Mononuclear cell (primary cell): ENCODE results near the gene PLEKHH2. TPM values are rescaled to one million over a fixed set of nuclear protein-coding genes. Genes with fewer than 3 reads are reported as not detected.
"Not testable (repeated sequence)": the region's sequence is repeated elsewhere in the genome, so short reads cannot be mapped to it uniquely, and the experiment has no call there.

Experiments
- H3K27me3 ChIP-seq: 2 replicates; pipeline ENCODE4 v1.6.0; 2011; ENCODE audit warnings: low read length, control low read depth; ENCODE audit not compliant: insufficient read depth
- H3K4me1 ChIP-seq: 2 replicates; pipeline ENCODE4 v1.5.1; 2011; ENCODE audit warnings: mild to moderate bottlenecking, low read length, control low read depth; ENCODE audit not compliant: insufficient read depth
- H3K4me3 ChIP-seq: 2 replicates; pipeline ENCODE4 v1.5.1; 2011; ENCODE audit warnings: mild to moderate bottlenecking, low read length, moderate library complexity
- H3K9me3 ChIP-seq: 2 replicates; pipeline ENCODE4 v1.5.1; 2011; ENCODE audit warnings: low read depth, mild to moderate bottlenecking, control low read depth, low read length
- total RNA-seq: library from RNA; depleted of rRNA; stranded (reverse); fragments of >200 nt; gene quantifications from one replicate; pipeline ENCODE4 v1.2.3, GENCODE V29; 2012

PLEKHH2 gene
- total RNA-seq, 1 donor: 2.3 TPM

DNA sequence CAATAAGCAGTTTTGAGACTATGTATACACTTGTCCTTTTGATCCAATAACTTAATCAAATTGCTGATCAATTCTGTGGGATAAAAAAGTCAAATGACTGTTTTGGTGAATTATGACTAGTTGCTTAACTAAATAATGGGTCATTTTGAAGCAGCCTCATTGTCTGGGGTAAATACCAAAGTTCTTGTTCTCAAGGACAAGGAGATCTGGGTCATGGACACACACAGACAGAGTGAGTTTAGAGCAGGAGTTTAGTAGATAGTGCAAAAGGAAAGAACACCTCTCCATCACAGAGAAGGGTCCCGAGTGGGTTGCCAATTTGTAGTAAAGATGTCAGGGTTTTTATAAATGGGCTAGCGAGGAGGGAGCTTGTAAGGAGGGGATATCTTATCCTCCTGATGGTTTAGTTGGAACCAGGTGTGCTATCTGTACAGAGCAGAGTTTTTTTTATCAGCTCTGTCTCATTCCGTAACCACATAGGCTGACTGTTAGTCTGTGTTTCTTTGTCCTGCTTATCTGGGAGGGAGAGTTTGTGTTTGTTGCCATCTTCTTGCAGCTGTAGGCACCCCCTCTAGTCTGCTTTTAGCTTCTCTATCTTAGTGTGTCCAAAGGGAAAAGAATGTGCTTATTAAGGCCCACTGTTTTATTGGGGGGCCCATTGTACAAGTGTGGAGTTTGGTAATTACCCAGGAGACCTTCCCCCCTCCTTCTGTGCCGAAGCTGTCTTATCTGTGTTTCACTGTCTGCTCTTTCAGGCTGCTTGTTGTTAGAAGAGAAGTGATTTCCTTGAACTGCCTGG lies 87.9 kb downstream of the PLEKHH2 start:
- Histone ChIP-seq H3K9me3 (no peaks in the 10 kb centered on the region), H3K27me3 (peaks cover 8% of the 10 kb centered on the region), H3K4me1 (no peaks in the 10 kb centered on the region), H3K4me3 (no peak overlapping the region)

DNA sequence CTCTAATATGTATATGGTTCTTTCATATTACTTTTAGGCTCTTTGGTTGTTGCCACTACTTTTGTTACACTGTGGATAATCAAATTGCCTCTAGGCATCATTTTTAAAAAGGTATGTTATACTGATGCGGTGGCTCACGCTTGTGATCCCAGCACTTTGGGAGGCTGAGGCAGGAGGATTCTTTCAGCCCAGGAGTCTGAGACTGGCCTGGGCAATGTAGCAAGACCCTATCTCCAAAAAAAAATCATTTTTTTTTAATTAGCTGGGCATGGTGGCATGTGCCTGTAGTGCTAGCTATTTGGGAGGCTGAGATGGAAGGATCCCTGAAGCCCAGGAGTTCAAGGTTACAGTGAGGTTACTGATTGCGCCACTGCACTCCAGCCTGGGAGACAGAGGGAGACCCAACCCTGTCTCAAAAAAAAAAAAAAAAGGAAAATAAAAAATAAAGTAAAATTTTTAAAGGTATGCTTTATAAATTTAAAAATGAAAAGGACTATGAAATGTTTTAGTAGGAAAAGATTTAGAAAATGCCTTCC lies 88.7 kb downstream of the PLEKHH2 start:
- no peaks in the 10 kb centered on the region for H3K9me3 ChIP-seq
- H3K4me1 ChIP-seq: no peaks in the 10 kb centered on the region
- H3K4me3 ChIP-seq: no peak overlapping the region
- peaks cover 8% of the 10 kb centered on the region for H3K27me3 ChIP-seq

DNA sequence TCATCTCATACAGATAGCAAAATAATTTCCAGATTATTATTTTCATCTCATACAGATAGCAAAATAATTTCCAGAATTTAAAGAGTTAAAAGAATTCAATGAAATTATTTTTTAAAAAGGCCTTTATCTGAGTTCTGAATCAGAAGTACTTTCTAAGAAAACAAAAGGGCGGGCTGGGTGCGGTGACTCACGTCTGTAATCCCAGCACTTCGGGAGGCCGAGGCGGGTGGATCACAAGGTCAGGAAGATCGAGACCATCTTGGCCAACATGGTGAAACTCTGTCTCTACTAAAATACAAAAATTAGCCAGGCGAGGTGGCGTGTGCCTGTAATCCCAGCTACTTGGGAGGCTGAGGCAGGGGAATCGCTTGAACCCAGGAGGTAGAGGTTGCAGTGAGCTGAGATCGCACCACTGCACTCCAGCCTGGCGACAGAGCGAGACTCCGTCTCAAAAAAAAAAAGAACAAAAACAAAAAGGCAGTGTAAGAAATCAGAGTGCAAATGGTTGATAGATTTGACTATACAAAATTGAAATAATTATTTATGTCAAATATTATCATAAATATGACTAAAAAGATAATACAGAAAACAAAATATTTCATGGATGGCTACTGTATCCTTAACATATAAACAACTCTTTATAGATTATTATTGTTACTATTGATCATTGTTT lies 90.0 kb downstream of the PLEKHH2 start:
- not testable (repeated sequence) for H3K4me3 ChIP-seq, H3K27me3 ChIP-seq, H3K4me1 ChIP-seq, H3K9me3 ChIP-seq

DNA sequence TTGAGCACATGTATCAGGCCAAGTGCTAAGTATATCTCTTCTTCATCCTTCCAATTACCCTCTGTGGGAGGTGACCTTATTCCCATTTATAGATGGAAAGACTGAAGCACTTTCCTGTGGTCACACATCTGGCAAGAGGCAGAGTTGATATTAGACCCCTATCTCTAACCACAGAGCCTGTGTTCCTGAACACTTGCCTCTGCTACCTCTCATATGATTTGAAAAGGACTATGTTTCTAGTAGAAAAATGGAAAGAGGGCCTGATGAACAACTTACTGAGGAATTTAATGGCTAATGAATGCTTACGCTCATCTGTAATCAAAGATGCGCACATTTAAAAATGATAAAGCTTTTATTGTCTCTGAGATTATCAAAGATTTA lies 90.6 kb downstream of the PLEKHH2 start:
- no peaks in the 10 kb centered on the region for H3K4me1 ChIP-seq
- H3K27me3 ChIP-seq: peaks cover 5% of the 10 kb centered on the region
- no peaks in the 10 kb centered on the region for H3K9me3 ChIP-seq
- no peak overlapping the region for H3K4me3 ChIP-seq

DNA sequence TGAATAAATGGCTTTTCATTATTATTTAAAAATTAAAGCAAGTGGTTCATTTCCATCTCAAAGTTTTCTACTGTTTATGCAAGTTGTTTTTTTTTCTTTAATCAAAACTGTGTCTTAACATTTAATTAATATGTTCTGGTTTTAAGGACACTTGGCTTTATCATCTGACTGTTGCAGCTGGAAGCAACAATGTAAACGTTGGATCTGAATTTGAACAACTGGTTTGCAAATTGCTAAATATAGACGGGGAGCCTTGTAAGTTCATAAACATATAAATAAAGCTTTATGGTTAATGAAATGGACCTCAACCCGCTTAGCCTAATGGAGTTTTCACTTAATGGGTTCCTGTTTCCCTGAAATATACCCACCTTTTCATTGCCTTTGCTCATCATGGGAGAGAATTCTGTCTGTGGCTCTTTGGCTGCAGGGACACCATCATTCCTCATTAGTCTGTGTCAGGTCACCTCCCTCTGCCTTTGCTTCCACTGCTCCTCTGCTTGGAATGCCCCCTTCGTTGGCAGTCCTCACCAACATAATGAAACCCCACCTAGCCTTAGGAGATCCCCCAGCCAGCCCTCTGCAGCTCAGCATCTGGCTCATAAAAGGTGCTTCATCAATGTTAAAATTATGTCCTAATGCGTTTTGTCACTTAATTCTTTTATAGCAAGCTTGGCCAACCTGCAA lies 92.6 kb downstream of the PLEKHH2 start:
- no peak overlapping the region for H3K4me3 ChIP-seq
- no peaks in the 10 kb centered on the region for H3K4me1 ChIP-seq
- peaks cover 3% of the 10 kb centered on the region for H3K27me3 ChIP-seq
- H3K9me3 ChIP-seq: no peaks in the 10 kb centered on the region

DNA sequence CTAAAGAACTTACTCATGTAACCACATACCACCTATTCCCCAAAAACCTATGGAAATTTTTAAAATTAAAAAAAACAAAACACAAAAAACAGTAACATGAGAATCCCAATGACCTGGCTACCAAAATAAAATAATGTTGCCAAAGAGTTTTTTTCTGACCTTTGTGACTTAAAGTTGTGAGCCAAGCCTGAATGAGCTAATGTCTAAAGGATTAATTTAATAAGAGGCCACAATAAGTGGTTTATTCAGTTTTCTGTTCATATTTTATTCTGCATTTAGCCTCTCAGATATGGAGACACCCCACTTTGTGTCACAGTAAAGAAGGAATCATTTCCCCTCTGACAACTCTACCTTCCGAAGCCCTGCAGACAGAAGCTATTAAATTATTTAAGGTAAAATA lies 94.2 kb downstream of the PLEKHH2 start:
- Histone ChIP-seq H3K9me3 (no peaks in the 10 kb centered on the region), H3K27me3 (peaks cover 2% of the 10 kb centered on the region), H3K4me3 (no peak overlapping the region), H3K4me1 (no peaks in the 10 kb centered on the region)

DNA sequence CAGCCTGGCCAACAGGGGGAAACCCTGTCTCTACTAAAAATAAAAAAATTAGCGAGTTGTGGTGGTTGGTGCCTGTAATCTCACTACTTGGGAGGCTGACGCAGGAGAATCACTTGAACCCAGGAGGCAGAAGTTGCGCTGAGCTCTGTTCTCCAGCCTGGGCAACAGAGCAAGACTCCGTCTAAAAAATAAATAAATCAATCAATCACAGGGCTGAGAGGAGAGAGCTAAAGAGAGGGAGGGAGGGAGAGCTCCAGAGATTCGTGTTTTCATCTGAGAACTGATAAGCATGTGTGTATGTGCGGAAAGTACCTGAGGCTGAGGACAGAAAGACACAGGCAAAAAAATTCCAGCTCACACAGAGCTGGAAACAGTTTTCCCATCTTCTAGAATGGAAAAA lies 99.6 kb downstream of the PLEKHH2 start:
- Histone ChIP-seq H3K9me3 (no peaks in the 10 kb centered on the region), H3K4me3 (no peak overlapping the region), H3K27me3 (peaks cover 14% of the 10 kb centered on the region), H3K4me1 (no peaks in the 10 kb centered on the region)

DNA sequence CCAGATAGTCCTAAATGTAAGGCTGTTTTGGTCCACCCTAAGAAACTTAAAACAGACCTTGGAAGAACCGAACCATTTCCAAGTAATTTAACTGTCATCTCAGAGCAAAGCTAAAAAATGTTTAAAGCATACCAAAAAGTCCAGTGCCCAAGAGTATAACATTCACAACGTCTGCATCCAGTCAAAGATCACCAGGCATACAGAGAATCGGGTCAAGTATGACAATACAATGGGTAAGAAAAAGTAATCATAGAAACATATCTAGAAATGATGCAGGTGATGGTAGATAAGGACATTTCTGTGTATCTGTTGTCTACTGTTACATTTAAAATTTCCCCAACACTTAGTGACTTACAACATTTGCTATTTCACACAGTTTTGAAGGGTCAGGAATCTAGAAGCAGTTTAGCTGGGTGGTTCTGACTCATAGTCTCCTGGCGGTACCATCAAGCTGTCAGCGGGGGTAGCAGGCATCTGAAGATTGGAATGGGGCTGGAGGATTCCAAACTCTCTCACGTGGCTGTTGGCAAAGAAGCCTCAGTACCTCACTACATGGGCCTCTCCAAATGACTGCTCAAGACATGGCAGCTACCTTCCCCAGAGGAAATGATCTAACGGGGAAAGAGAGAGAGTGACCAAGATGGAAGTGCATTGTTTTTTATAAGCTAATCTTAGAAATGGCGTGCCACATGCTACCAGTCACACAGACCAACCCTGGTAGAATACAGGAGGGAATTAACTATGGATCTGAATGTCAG lies 100.2 kb downstream of the PLEKHH2 start:
- Histone ChIP-seq H3K9me3 (no peaks in the 10 kb centered on the region), H3K4me3 (no peak overlapping the region), H3K4me1 (no peaks in the 10 kb centered on the region), H3K27me3 (peaks cover 14% of the 10 kb centered on the region)

DNA sequence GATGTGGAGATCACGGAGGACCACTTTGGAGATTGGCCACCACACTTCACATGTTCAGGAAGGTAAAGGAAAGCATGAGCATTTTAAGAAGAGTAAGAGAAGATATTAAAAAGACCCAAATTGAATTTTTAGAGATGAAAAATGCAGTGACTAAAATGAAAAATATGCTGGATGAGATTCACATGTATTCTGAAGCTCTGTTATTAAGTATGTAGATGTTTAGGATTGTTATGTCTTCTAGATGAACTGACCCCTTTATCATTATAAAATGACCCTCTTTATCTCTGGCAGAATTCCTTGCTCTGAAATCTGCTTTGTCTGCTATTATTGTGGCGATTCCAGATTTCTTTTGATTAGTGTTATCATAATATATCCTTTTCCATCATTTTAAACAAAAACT lies 100.8 kb downstream of the PLEKHH2 start:
- no peaks in the 10 kb centered on the region for H3K9me3 ChIP-seq
- peaks cover 14% of the 10 kb centered on the region for H3K27me3 ChIP-seq
- H3K4me3 ChIP-seq: no peak overlapping the region
- no peaks in the 10 kb centered on the region for H3K4me1 ChIP-seq

DNA sequence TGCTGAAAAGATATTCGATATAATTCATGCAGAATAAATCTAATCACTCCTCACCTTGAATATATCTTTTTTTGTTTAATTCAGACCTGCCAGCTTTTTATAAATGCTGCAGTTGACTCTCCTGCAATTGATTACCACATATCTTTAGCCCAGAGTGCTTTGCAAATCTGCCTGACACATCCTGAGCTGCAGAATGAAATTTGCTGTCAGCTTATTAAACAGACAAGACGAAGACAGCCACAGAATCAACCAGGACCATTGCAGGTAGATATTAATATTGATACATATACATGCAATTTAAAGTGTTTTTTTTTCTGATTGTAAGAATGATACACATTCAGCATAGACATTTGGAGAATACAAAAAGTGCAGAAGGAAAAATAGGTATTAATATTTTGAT lies 101.2 kb downstream of the PLEKHH2 start:
- no peaks in the 10 kb centered on the region for H3K4me1 ChIP-seq
- no peak overlapping the region for H3K4me3 ChIP-seq
- H3K27me3 ChIP-seq: peaks cover 14% of the 10 kb centered on the region
- no peaks in the 10 kb centered on the region for H3K9me3 ChIP-seq

DNA sequence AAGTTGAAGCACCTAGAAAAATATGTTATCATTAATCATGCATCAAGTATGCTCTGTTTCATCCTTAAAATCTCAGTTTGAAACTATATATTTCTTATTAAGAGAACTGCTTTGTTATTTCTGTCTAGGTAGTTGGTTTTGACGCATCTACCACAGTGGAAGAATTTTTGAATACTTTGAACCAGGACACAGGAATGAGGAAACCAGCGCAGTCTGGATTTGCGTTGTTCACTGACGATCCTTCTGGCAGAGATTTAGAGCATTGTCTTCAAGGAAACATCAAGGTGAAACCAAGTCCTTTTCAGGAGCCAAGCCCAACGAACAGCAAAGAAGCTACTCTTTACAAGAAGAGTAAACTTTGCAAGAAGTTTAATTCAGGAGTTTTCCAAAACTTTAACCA lies 106.6 kb downstream of the PLEKHH2 start:
- H3K27me3 ChIP-seq: peaks cover 11% of the 10 kb centered on the region
- H3K4me1 ChIP-seq: no peaks in the 10 kb centered on the region
- H3K9me3 ChIP-seq: no peaks in the 10 kb centered on the region
- no peak overlapping the region for H3K4me3 ChIP-seq

DNA sequence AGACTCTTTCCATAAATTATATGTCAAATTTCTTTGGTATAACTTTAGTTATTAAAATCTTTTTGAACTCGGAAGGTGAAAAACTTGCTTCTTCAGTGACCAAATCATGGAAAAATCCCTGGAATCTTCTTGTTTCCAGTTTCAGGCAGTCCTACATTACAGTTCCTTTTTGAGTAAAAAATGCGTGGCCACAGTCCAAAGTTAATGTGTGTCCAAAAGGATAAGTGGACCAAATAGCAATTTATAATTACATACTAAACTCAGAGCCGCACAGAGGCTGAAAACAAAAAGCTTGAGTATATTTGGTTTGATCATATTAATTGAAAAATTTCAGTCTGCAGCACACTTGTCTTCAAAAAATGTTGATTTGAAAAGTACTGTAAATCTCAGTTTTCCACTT lies 108.4 kb downstream of the PLEKHH2 start:
- Histone ChIP-seq H3K27me3 (peaks cover 4% of the 10 kb centered on the region), H3K9me3 (no peaks in the 10 kb centered on the region), H3K4me3 (no peak overlapping the region), H3K4me1 (no peaks in the 10 kb centered on the region)

DNA sequence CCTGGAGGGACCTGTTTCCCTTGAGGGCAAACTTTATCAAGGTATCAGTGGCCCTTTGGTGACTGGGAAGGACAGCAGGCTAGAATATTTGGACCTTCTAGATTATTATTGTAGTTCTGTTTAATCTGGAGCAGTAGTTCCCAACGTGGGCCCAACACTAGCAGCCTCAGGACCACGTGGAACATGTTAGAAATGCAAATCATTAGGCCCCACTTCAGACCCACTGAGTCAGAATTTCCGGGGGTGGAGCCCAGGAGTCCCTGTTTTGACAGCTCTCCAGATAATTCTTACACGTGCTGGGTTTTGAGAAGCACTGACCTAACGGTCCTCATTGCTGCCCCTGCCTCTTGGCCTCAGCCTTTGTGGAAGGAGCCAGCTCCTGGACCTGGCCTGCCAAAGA lies 111.3 kb downstream of the PLEKHH2 start:
- Histone ChIP-seq H3K9me3 (no peaks in the 10 kb centered on the region), H3K4me3 (no peak overlapping the region), H3K4me1 (no peaks in the 10 kb centered on the region)

DNA sequence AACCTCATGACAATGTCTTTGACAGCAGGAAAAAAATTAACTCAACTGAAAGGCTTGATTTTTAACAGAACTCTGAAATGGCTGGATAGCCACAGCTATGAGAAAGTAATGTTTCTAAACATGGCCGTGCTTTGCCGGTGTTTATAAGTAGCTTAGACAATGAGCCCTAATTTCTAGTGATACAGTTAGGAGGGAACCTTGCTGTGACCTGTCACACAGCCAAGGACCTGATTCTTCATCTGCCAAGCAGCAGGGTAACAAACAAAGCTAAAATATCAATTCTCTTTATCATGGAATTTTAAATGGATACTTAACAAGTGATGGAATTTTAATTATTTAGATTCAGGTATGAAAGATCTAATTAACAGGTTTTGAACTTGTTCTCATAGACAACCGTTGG lies 112.5 kb downstream of the PLEKHH2 start:
- Histone ChIP-seq H3K4me1 (no peaks in the 10 kb centered on the region), H3K4me3 (no peak overlapping the region), H3K27me3 (no peaks in the 10 kb centered on the region), H3K9me3 (no peaks in the 10 kb centered on the region)

More for the DNA sequence above, 111.3 kb downstream of the PLEKHH2 start:
- no peaks in the 10 kb centered on the region for H3K27me3 ChIP-seq
